GM23338 (cell line): ENCODE data around the gene TNFRSF8. TPM values are rescaled to one million over a fixed set of nuclear protein-coding genes. Genes with fewer than 3 reads are reported as not detected.

Experiments used
- ATAC-seq: fragments of 200-7000 bp; cut with Tn5 transposase; 3 replicates; pipeline ENCODE4 v1.9.1; 2020
- DNase-seq: peaks from one replicate; pipeline ENCODE4 v3.0.0-alpha.2; 2015; ENCODE audit warnings: low spot score
- H2AFZ ChIP-seq: fragments of 200-600 bp; sonication (generic); 2 replicates; pipeline ENCODE4 v1.8.0; 2016; ENCODE audit warnings: antibody characterized with exemption, mild to moderate bottlenecking, moderate library complexity
- H3F3A ChIP-seq: fragments of 200-600 bp; sonication (generic); replicated peaks from 2 replicates; pipeline ENCODE4 v1.8.0; 2017; ENCODE audit warnings: antibody characterized with exemption, mixed run types, low read depth
- H3K27ac ChIP-seq: fragments of 200-600 bp; sonication (generic); 2 replicates; pipeline ENCODE4 v1.6.1; 2016; ENCODE audit warnings: low read depth
- H3K27me3 ChIP-seq: fragments of 200-600 bp; sonication (generic); 2 replicates; pipeline ENCODE4 v1.8.0; 2016; ENCODE audit warnings: mild to moderate bottlenecking, mixed run types, moderate library complexity; ENCODE audit not compliant: insufficient read depth
- H3K36me3 ChIP-seq: fragments of 200-600 bp; sonication (generic); 2 replicates; pipeline ENCODE4 v1.8.0; 2016; ENCODE audit warnings: mild to moderate bottlenecking; ENCODE audit not compliant: insufficient read depth
- H3K4me1 ChIP-seq: fragments of 200-600 bp; sonication (generic); 2 replicates; pipeline ENCODE4 v1.8.0; 2016; ENCODE audit warnings: mild to moderate bottlenecking, moderate library complexity; ENCODE audit not compliant: insufficient read depth
- H3K4me2 ChIP-seq: fragments of 200-600 bp; sonication (generic); 2 replicates; pipeline ENCODE4 v1.7.1; 2017; ENCODE audit warnings: mixed run types
- H3K4me3 ChIP-seq: fragments of 200-600 bp; sonication (generic); 2 replicates; pipeline ENCODE4 v1.6.1; 2016; ENCODE audit warnings: mixed run types
- H3K79me2 ChIP-seq: fragments of 200-600 bp; sonication (generic); replicated peaks from 2 replicates; pipeline ENCODE4 v1.8.0; 2017; ENCODE audit warnings: mild to moderate bottlenecking; ENCODE audit not compliant: insufficient read depth
- H3K9me2 ChIP-seq: fragments of 200-600 bp; sonication (generic); 2 replicates; pipeline ENCODE4 v1.8.0; 2017; ENCODE audit not compliant: insufficient read depth
- H4K20me1 ChIP-seq: fragments of 200-600 bp; sonication (generic); replicated peaks from 2 replicates; pipeline ENCODE4 v1.8.0; 2017; ENCODE audit warnings: mild to moderate bottlenecking; ENCODE audit not compliant: insufficient read depth
- H3K27ac Mint-ChIP-seq: 2 replicates; pipeline ENCODE4 v1.8.0; 2020; ENCODE audit warnings: inconsistent platforms, mild to moderate bottlenecking, moderate library complexity, mixed read lengths
- H3K27me3 Mint-ChIP-seq: 3 replicates; pipeline ENCODE4 v1.8.0; 2022; ENCODE audit warnings: low read depth, mild to moderate bottlenecking, moderate library complexity, mixed read lengths, inconsistent platforms; ENCODE audit not compliant: insufficient read depth, poor library complexity
- H3K36me3 Mint-ChIP-seq: 3 replicates; pipeline ENCODE4 v1.8.0; 2021; ENCODE audit warnings: low read depth, mild to moderate bottlenecking, inconsistent platforms, moderate library complexity, mixed read lengths
- H3K4me1 Mint-ChIP-seq: 3 replicates; pipeline ENCODE4 v1.8.0; 2020; ENCODE audit warnings: mild to moderate bottlenecking, inconsistent platforms, mixed read lengths
- H3K4me3 Mint-ChIP-seq: 3 replicates; pipeline ENCODE4 v1.8.0; 2021; ENCODE audit warnings: moderate library complexity, mild to moderate bottlenecking, inconsistent platforms, mixed read lengths
- H3K9me3 Mint-ChIP-seq: 3 replicates; pipeline ENCODE4 v1.8.0; 2020; ENCODE audit warnings: moderate library complexity, mild to moderate bottlenecking, inconsistent platforms, mixed read lengths
- CREB1 ChIP-seq: fragments of 250-450 bp; sonication (Bioruptor Pico); IDR thresholded peaks from 2 replicates; pipeline ENCODE4 v1.5.0; 2020; ENCODE audit warnings: low read depth, mild to moderate bottlenecking, moderate library complexity
- CTCF ChIP-seq, 2 experiments: fragments of 200-600 bp in 1 of 2; sonication (generic) in 1 of 2; conservative IDR thresholded peaks; 2 replicates each; pipeline versions ENCODE4 v1.5.1 to v1.6.1; 2016 to 2017; ENCODE audit warnings: antibody characterized with exemption in 2 of 2, low read depth in 2 of 2, mild to moderate bottlenecking in 2 of 2, moderate library complexity in 1 of 2
- ETS1 ChIP-seq: IDR thresholded peaks from 2 replicates; pipeline ENCODE4 v1.6.1; 2016; ENCODE audit warnings: antibody characterized with exemption
- EZH2 ChIP-seq: fragments of 200-600 bp; sonication (generic); IDR thresholded peaks from one replicate; pipeline ENCODE4 v1.8.0; 2017; ENCODE audit warnings: antibody characterized with exemption, mild to moderate bottlenecking, low read depth; ENCODE audit not compliant: unreplicated experiment
- EZH2phosphoT487 ChIP-seq: fragments of 200-600 bp; sonication (generic); IDR thresholded peaks from one replicate; pipeline ENCODE4 v1.8.1; 2018; ENCODE audit warnings: antibody characterized with exemption; ENCODE audit not compliant: unreplicated experiment
- JUNB ChIP-seq: IDR thresholded peaks from one replicate; pipeline ENCODE4 v1.6.1; 2016; ENCODE audit warnings: antibody characterized with exemption; ENCODE audit not compliant: unreplicated experiment
- NANOG ChIP-seq: IDR thresholded peaks from 2 replicates; pipeline ENCODE4 v1.6.1; 2016; ENCODE audit warnings: antibody characterized with exemption, borderline replicate concordance
- POLR2AphosphoS5 ChIP-seq: IDR thresholded peaks from 2 replicates; pipeline ENCODE4 v1.6.1; 2016; ENCODE audit warnings: antibody characterized with exemption, low read depth
- REST ChIP-seq: IDR thresholded peaks from one replicate; pipeline ENCODE4 v1.6.1; 2018; ENCODE audit warnings: antibody characterized with exemption; ENCODE audit not compliant: unreplicated experiment
- ZNF114 ChIP-seq: fragments of 250-450 bp; sonication (Bioruptor Pico); IDR thresholded peaks from 2 replicates; pipeline ENCODE4 v1.5.0; 2020; ENCODE audit warnings: mild to moderate bottlenecking, moderate library complexity
- polyA plus RNA-seq: library from polyadenylated mRNA; unstranded; fragments of >200 nt; fragmentation: Nextera tagmentation; extraction: Ambion mirVana; gene quantifications from 2 replicates; pipeline ENCODE4 v1.2.1, GENCODE V29; 2016
- total RNA-seq: library from RNA; depleted of rRNA; stranded (reverse); fragments of >200 nt; shearing (Covaris generic); gene quantifications from 2 replicates; pipeline ENCODE4 v1.2.3, GENCODE V29; 2014

TNFRSF8 gene
- total and polyA plus RNA-seq, 2 experiments from 2014 or later: 11.7 to 28.2 TPM

GRCh38 chr1:12184008-12184681 lies 121.0 kb downstream of the TNFRSF8 start:
- no peaks in the 10 kb centered on the region for H3F3A ChIP-seq
- Mint-ChIP-seq H3K36me3 (peaks cover 11% of the 10 kb centered on the region), H3K9me3 (peaks cover 15% of the 10 kb centered on the region), H3K27me3 (peaks cover 12% of the 10 kb centered on the region), H3K4me1 (peaks cover 19% of the 10 kb centered on the region), H3K4me3 (no peak overlapping the region), H3K27ac (no peak overlapping the region)
- no peaks in the 10 kb centered on the region for H3K79me2 ChIP-seq
- H3K36me3 ChIP-seq: no peaks in the 10 kb centered on the region
- H4K20me1 ChIP-seq: no peaks in the 10 kb centered on the region
- no peaks in the 10 kb centered on the region for H3K9me2 ChIP-seq
- no peak overlapping the region for H3K27ac ChIP-seq
- peak overlapping the region; percentile 43; the same call in 1 of the 2 replicates for H2AFZ ChIP-seq
- peak overlapping the region; percentile 20; the same call in 1 of the 2 replicates for H3K4me2 ChIP-seq
- TF ChIP-seq EZH2 (no peak), POLR2AphosphoS5 (no peak), ETS1 (no peak), CREB1 (CRISPR knock-in tag) (no peak), CTCF (conservative IDR thresholded peaks at IDR 0.05; ENCODE audit: low read depth in 2 of 2) (no peak), NANOG (no peak)
- ATAC-seq (peak; percentile 23), DNase-seq (no peak)
- H3K4me1 ChIP-seq: peaks cover 7% of the 10 kb centered on the region; the same call in 1 of the 2 replicates
- H3K4me3 ChIP-seq: no peak overlapping the region
- H3K27me3 ChIP-seq: no peaks in the 10 kb centered on the region

- Mint-ChIP-seq H3K9me3 (peaks cover 15% of the 10 kb centered on the region), H3K27me3 (peaks cover 12% of the 10 kb centered on the region), H3K4me3 (no peak overlapping the region), H3K27ac (no peak overlapping the region), H3K4me1 (peaks cover 21% of the 10 kb centered on the region), H3K36me3 (peaks cover 11% of the 10 kb centered on the region)
- Histone ChIP-seq H3K4me3 (no peak overlapping the region), H3K36me3 (no peaks in the 10 kb centered on the region), H3K79me2 (no peaks in the 10 kb centered on the region), H2AFZ (no peak overlapping the region), H3K27me3 (no peaks in the 10 kb centered on the region), H4K20me1 (no peaks in the 10 kb centered on the region), H3K4me1 (peaks cover 7% of the 10 kb centered on the region; the same call in 1 of the 2 replicates), H3F3A (no peaks in the 10 kb centered on the region), H3K4me2 (no peak overlapping the region), H3K27ac (no peak overlapping the region), H3K9me2 (no peaks in the 10 kb centered on the region)
- DNase-seq (no peak), ATAC-seq (no peak)
- TF ChIP-seq EZH2: no peak
- no peak for TF ChIP-seq ZNF114 (CRISPR knock-in tag)
- no peak for TF ChIP-seq CTCF (conservative IDR thresholded peaks at IDR 0.05; ENCODE audit: low read depth in 2 of 2)
- no peak for TF ChIP-seq JUNB
- TF ChIP-seq REST: no peak
- TF ChIP-seq EZH2phosphoT487: no peak
These were observed 122.2 kb downstream of the TNFRSF8 start for GRCh38 chr1:12185036-12185917.
